Measurements from ENCODE around the gene RAPGEF4.
"Not testable (repeated sequence)": the region's sequence is repeated elsewhere in the genome, so short reads cannot be mapped to it uniquely, and the experiment has no call there.

Gene RAPGEF4

GRCh38 chr2:172726172-172726735, 9.4 kb upstream of the RAPGEF4 start:
- no peak for DNase-seq

GRCh38 chr2:172730411-172730810, 5.2 kb upstream of the RAPGEF4 start:
- DNase-seq, result no peak

- no peak for DNase-seq
Observed at GRCh38 chr2:172734711-172735581, 699 bp upstream of the RAPGEF4 start.

- DNase-seq, result no peak
Observed at GRCh38 chr2:172736424-172737174, 954 bp downstream of the RAPGEF4 start.

DNA sequence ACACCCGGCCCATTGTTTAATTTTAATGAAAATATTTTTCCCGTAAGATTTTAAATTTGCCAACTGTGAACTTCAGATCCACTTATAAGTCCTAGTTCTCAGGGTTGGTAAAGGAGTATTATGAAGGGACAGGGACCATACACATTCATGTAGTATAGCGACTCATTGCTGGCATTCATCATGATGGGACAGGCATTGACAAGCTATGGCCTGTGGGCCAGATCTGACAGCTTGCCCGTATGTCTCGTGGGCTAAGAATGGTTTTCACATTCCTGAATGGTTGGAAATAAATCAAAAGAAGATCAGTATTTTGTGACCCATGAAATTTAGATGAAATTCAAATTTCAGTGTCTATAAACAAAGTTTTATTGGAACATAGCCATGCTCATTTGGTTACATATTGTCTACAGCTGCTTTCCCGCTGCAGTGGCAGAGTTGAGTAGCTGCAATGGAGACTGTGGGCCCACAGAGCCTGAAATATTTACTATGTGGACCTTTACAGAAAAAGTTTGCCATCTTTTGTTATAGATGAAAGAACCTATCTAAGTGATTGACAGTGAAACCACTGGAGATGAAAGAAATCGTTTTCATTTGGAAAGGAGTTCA, 4.1 kb downstream of the RAPGEF4 start:
- DNase-seq, result no peak

DNA sequence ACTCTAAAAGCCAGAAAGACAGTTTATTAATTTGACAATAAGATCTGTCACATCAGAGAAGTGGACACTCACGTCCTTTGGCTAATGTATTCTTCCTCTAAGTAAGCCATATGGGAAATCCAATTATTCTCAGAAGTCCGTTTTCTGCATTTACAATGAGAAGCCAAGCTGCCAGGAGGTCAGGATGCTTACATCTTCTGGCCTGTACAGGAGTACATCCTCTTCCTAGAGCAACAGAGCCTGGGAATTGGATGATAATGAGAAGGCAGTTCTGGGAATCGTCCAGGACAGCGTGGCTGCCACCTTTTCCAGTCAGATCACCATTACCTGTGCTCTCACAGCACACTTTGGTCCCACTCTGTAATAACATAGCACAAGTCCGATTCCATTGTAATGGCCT, 5.2 kb downstream of the RAPGEF4 start:
- no peak for DNase-seq

- DNase-seq, result no peak
Observed at GRCh38 chr2:172742931-172743540, 7.4 kb downstream of the RAPGEF4 start.

GRCh38 chr2:172743898-172744297, 8.3 kb downstream of the RAPGEF4 start:
- DNase-seq, result no peak

GRCh38 chr2:172745636-172746035, 10.0 kb downstream of the RAPGEF4 start:
- DNase-seq, result no peak

- DNase-seq, result not testable (repeated sequence)
Observed at GRCh38 chr2:172748543-172748942, 12.9 kb downstream of the RAPGEF4 start.

DNA sequence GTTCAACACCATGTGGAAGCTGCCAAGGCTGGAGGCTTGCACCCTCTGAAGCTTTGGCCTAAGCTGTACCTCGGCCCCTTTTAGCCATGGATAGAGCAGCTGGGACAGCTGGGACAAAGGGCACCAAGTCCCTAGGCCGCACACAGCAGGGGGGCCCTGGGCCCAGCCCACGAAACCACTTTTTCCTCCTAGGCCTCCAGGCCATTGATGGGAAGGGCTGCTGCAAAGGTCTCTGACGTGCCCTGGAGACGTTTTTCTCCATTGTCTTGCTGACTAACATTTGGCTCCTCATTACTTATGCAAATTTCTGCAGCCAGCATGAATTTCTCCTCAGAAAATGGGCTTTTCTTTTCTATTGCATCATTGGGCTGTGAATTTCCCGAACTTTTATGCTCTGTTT, 13.7 kb downstream of the RAPGEF4 start:
- DNase-seq, result no peak

GRCh38 chr2:172751564-172751963, 15.9 kb downstream of the RAPGEF4 start:
- no peak for DNase-seq

DNA sequence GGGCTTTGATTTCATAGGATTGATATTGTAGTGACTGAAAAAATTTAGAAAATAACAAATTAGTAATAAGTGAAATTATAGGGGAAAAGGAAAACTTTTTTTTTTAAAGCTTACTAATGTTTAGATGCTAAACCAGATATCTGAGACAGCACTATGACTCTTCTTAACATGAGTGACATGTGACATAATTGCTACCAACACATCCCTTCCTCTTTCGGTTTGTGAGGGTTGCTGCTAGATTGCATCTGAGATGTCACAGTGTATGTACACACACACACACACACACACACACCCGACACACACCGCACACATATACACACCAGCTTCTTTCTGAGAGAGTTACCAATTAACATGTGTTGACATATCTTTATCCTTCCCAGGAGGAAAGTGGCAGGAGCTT, 18.0 kb downstream of the RAPGEF4 start:
- peak; percentile 13 for DNase-seq

DNA sequence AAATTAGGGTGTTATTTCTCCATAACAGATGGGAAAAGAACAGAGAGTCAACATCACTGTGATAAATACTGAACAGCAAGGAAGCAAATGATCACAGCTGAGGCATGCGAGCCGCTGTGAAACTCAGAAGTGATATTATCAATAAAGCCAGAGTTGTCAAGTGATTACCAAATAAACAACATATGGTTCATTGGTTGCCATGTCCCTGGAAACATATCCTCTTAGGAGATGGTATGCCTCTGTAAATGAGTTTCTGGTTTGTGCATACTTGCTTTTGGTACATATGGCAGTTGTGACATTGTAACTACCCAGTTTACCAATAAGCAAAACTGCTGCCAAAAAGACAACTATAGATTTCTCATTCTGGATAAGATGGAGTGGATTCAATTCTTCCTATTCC, 23.8 kb downstream of the RAPGEF4 start:
- DNase-seq, result no peak

GRCh38 chr2:172761306-172761705, 25.7 kb downstream of the RAPGEF4 start:
- DNase-seq, result no peak

- DNase-seq, result no peak
Observed at GRCh38 chr2:172762574-172762973, 26.9 kb downstream of the RAPGEF4 start.

GRCh38 chr2:172763079-172763478, 27.4 kb downstream of the RAPGEF4 start:
- no peak for DNase-seq

DNA sequence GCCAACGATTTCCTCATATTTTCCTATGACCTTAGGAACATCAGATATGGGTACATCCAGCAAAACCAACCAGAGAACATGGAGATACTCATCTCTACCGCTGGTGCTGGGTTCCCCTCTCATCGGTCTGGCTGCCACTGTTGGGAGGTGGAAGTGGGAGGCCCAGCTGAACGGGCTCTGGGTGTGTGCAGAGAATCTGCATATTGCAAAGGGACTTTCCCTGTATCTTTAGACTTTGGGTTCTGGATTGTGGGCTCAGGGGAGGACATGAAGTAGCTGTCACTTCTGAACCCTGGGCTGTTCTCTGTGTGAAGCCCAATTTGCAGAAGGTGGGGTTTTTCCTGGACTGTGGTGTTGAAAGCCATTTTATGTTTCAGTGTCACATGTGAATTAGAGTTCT, 30.0 kb downstream of the RAPGEF4 start:
- DNase-seq, result no peak

- DNase-seq, result no peak
Observed at GRCh38 chr2:172768401-172768800, 32.8 kb downstream of the RAPGEF4 start.

DNA sequence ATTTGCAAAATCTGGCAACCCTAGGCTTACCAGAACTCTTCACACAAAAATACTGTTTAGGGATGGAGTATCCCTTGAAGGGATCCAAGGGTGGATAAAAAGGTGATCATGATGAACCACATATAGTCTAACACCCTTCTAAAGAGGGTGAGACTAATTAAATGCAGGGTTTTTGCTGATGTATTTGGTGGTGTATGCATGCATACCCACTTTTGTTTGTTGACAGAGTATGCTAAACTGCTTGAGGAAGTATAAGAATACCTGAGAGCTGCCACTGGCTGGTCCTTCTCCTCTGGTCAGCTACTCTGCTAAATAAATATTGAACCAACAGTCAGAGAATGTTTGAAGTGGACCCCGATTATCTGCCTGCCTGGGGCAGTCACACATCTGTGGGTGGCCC, 34.2 kb downstream of the RAPGEF4 start:
- no peak for DNase-seq

DNA sequence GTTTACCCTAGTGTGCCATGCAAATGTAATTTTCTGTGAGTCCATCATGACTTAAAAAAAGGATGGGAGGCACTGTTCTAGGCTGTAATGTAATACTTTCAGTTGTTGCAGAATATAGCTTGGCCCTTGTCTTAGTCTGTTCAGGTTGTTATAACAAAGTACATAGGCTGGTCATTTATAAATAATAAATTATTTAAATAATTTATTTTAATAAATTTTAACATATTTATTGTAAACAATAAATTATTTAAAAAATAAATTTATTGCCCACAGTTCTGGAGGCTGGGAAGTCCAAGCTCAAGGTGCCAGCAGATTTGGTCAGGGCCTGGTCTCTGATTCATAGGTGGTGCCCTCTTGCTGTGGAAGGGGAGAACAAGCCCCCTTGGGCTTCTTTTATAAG, 35.2 kb downstream of the RAPGEF4 start:
- no peak for DNase-seq

GRCh38 chr2:172772633-172773032, 37.0 kb downstream of the RAPGEF4 start:
- DNase-seq, result no peak

GRCh38 chr2:172774302-172774701, 38.7 kb downstream of the RAPGEF4 start:
- DNase-seq, result no peak
